Skin epidermis (tissue), 12 donors: ENCODE results near the gene ADCY7.

Experiments
- H3K27ac ChIP-seq, 21 experiments: fragments of 200-600 bp; sonication (generic) in 11 of 21; one replicate each; pipeline ENCODE4 v1.5.0; 2020; ENCODE audit warnings: mild to moderate bottlenecking in 3 of 21, inconsistent platforms in 2 of 21, moderate library complexity in 2 of 21
- H3K4me3 ChIP-seq, 7 experiments: fragments of 200-600 bp; sonication (generic) in 2 of 7; one replicate each; pipeline ENCODE4 v1.5.0; 2020; ENCODE audit warnings: inconsistent platforms in 2 of 7, mild to moderate bottlenecking in 2 of 7, moderate library complexity in 1 of 7

Gene ADCY7

GRCh38 chr16:50275428-50276325 is 9.3 kb downstream of the ADCY7 start:
- peak overlapping the region in 18 of 21 experiments; percentile 55 to 99 (median 88) for H3K27ac ChIP-seq
- H3K4me3 ChIP-seq: peak overlapping the region in 5 of 7 experiments; percentile 26 to 37 (median 29)

GRCh38 chr16:50276326-50276640 is 9.9 kb downstream of the ADCY7 start:
- Histone ChIP-seq H3K4me3 (no peak overlapping the region), H3K27ac (peak overlapping the region in 14 of 21 experiments; percentile 16 to 99 (median 88))

GRCh38 chr16:50276801-50277555 is 10.6 kb downstream of the ADCY7 start:
- H3K4me3 ChIP-seq: no peak overlapping the region
- H3K27ac ChIP-seq: peak overlapping the region in 9 of 21 experiments; percentile 16 to 99 (median 78)

- no peak overlapping the region for H3K4me3 ChIP-seq
- H3K27ac ChIP-seq: peak overlapping the region in 12 of 21 experiments; percentile 9 to 99 (median 57)
Measured at GRCh38 chr16:50278251-50278650, 11.9 kb downstream of the ADCY7 start.

- H3K4me3 ChIP-seq: peak overlapping the region in 1 of 7 experiments; percentile 13
- peak overlapping the region in 10 of 21 experiments; percentile 18 to 99 (median 62) for H3K27ac ChIP-seq
Measured at GRCh38 chr16:50279504-50279865, 13.1 kb downstream of the ADCY7 start.

- peak overlapping the region in 3 of 7 experiments; percentile 3 to 21 (median 12) for H3K4me3 ChIP-seq
- H3K27ac ChIP-seq: peak overlapping the region in 17 of 21 experiments; percentile 12 to 99 (median 69)
Measured at GRCh38 chr16:50280932-50281331, 14.6 kb downstream of the ADCY7 start.

GRCh38 chr16:50281391-50282009 is 15.1 kb downstream of the ADCY7 start:
- Histone ChIP-seq H3K27ac (peak overlapping the region in 20 of 21 experiments; percentile 4 to 99 (median 72)), H3K4me3 (peak overlapping the region in 5 of 7 experiments; percentile 3 to 21 (median 12))

- Histone ChIP-seq H3K27ac (peak overlapping the region in 20 of 21 experiments; percentile 21 to 99 (median 72)), H3K4me3 (peak overlapping the region in 5 of 7 experiments; percentile 3 to 21 (median 12))
Measured at GRCh38 chr16:50282010-50282538, 15.7 kb downstream of the ADCY7 start.

GRCh38 chr16:50282955-50283631 is 16.7 kb downstream of the ADCY7 start:
- Histone ChIP-seq H3K27ac (peak overlapping the region in 17 of 21 experiments; percentile 24 to 99 (median 75)), H3K4me3 (no peak overlapping the region)

- H3K27ac ChIP-seq: peak overlapping the region in 12 of 21 experiments; percentile 20 to 99 (median 50)
- H3K4me3 ChIP-seq: no peak overlapping the region
Measured at GRCh38 chr16:50284131-50284911, 18.0 kb downstream of the ADCY7 start.

- no peak overlapping the region for H3K4me3 ChIP-seq
- H3K27ac ChIP-seq: peak overlapping the region in 2 of 21 experiments; percentile 2 to 24
Measured at GRCh38 chr16:50285406-50286003, 19.2 kb downstream of the ADCY7 start.

- no peak overlapping the region for H3K4me3 ChIP-seq
- H3K27ac ChIP-seq: no peak overlapping the region
Measured at GRCh38 chr16:50286681-50287080, 20.3 kb downstream of the ADCY7 start.

- Histone ChIP-seq H3K27ac (no peak overlapping the region), H3K4me3 (no peak overlapping the region)
Measured at GRCh38 chr16:50288026-50288425, 21.7 kb downstream of the ADCY7 start.

- H3K27ac ChIP-seq: no peak overlapping the region
Measured at GRCh38 chr16:50288920-50289319, 22.6 kb downstream of the ADCY7 start.

GRCh38 chr16:50289950-50290764 is 23.8 kb downstream of the ADCY7 start:
- Histone ChIP-seq H3K27ac (peak overlapping the region in 1 of 21 experiments; percentile 21), H3K4me3 (no peak overlapping the region)

More at GRCh38 chr16:50288920-50289319, 22.6 kb downstream of the ADCY7 start:
- H3K4me3 ChIP-seq: no peak overlapping the region

GRCh38 chr16:50290856-50291255 is 24.5 kb downstream of the ADCY7 start:
- Histone ChIP-seq H3K4me3 (no peak overlapping the region), H3K27ac (peak overlapping the region in 1 of 21 experiments; percentile 21)
